Glutamatergic neuron (in vitro differentiated cells): ENCODE measurements around the gene ABCD1. TPM values are rescaled to one million over a fixed set of nuclear protein-coding genes. Genes with fewer than 3 reads are reported as not detected.

ENCODE experiments used
- DNase-seq: peaks from one replicate; pipeline ENCODE4 v3.0.0; 2022
- H3K27ac Mint-ChIP-seq: one replicate; pipeline ENCODE4 v1.8.0; 2020; ENCODE audit warnings: mild to moderate bottlenecking, mixed read lengths, inconsistent platforms; ENCODE audit not compliant: unreplicated experiment
- H3K27me3 Mint-ChIP-seq: one replicate; pipeline ENCODE4 v1.8.0; 2020; ENCODE audit warnings: mild to moderate bottlenecking, moderate library complexity, mixed read lengths, inconsistent platforms; ENCODE audit not compliant: unreplicated experiment
- H3K36me3 Mint-ChIP-seq: one replicate; pipeline ENCODE4 v1.8.0; 2020; ENCODE audit warnings: mild to moderate bottlenecking, mixed read lengths, inconsistent platforms; ENCODE audit not compliant: unreplicated experiment
- H3K4me1 Mint-ChIP-seq: one replicate; pipeline ENCODE4 v1.8.0; 2020; ENCODE audit warnings: mild to moderate bottlenecking, low read depth, mixed read lengths, inconsistent platforms; ENCODE audit not compliant: unreplicated experiment
- H3K4me3 Mint-ChIP-seq: one replicate; pipeline ENCODE4 v1.8.0; 2020; ENCODE audit warnings: mild to moderate bottlenecking, mixed read lengths, inconsistent platforms; ENCODE audit not compliant: unreplicated experiment
- H3K9me3 Mint-ChIP-seq: one replicate; pipeline ENCODE4 v1.8.0; 2020; ENCODE audit warnings: mild to moderate bottlenecking, moderate library complexity, mixed read lengths, inconsistent platforms; ENCODE audit not compliant: unreplicated experiment
- CTCF ChIP-seq: fragments of 200-600 bp; sonication (generic); IDR thresholded peaks from one replicate; pipeline ENCODE4 v1.5.0; 2021; ENCODE audit not compliant: partially characterized antibody, unreplicated experiment
- total RNA-seq: library from RNA; stranded (reverse); fragmentation: NEBNext Ultra II Directional; extraction: Animal tissue kit (Norgen Biotek cat#: 25700); gene quantifications from one replicate; pipeline ENCODE4 v1.2.1, GENCODE V29; 2021; ENCODE audit not compliant: unreplicated experiment

The ABCD1 gene
- total RNA-seq, 1 donor from 2014 or later, result 13.5 TPM

GRCh38 chrX:153780678-153781427 is 56.2 kb downstream of the ABCD1 start, which contains the start of gene SRPK3:
TSS of gene SRPK3 (plus strand) at chrX:153781041. CDS start at chrX:153781087, 46 bp downstream.
- TF ChIP-seq CTCF, result no peak
- DNase-seq, result no peak
- Mint-ChIP-seq H3K9me3 (no peaks in the 10 kb centered on the region), H3K4me1 (no peaks in the 10 kb centered on the region), H3K4me3 (no peak within 1 kb of the TSS), H3K36me3 (no peaks in the 10 kb centered on the region), H3K27me3 (no peaks in the 10 kb centered on the region), H3K27ac (peak within 1 kb of the TSS; percentile 18)

DNA sequence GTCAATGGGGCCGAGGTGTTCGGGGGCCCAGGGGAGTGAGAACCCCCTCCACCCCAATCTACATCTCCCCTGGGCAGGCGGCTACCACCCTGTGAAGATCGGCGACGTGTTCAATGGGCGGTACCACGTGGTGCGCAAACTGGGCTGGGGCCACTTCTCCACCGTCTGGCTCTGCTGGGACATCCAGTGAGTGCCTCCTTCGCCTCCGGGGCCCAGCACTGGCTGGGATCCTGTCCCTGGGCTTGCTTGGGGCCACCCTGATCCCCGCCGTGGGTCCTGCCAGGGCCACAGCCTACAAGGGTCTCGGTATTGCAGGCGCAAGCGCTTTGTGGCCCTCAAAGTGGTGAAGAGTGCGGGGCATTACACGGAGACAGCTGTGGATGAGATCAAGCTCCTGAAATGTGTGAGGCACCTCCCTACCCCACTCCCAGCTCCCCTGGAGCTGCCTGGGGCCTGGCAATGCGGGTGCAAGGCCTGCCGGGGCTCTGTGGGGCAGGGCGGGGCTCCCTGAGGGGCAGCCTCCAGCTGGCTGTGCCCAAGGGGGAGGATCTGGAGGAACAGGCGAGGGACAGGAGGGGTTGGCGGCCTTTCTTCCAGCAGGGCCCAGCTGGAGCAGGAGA is 56.9 kb downstream of the ABCD1 start:
- H3K4me3 Mint-ChIP-seq, result no peak overlapping the region
- no peak for TF ChIP-seq CTCF
- no peaks in the 10 kb centered on the region for H3K36me3 Mint-ChIP-seq
- no peaks in the 10 kb centered on the region for H3K4me1 Mint-ChIP-seq
- DNase-seq, result no peak
- H3K27ac Mint-ChIP-seq, result no peak overlapping the region
- H3K9me3 Mint-ChIP-seq, result peaks cover 1% of the 10 kb centered on the region
- H3K27me3 Mint-ChIP-seq, result no peaks in the 10 kb centered on the region

- Mint-ChIP-seq H3K36me3 (no peaks in the 10 kb centered on the region), H3K4me3 (no peak overlapping the region), H3K9me3 (peaks cover 1% of the 10 kb centered on the region), H3K27ac (no peak overlapping the region), H3K27me3 (no peaks in the 10 kb centered on the region), H3K4me1 (no peaks in the 10 kb centered on the region)
- TF ChIP-seq CTCF, result no peak
- no peak for DNase-seq
Observed at GRCh38 chrX:153782313-153782712, 57.7 kb downstream of the ABCD1 start.

DNA sequence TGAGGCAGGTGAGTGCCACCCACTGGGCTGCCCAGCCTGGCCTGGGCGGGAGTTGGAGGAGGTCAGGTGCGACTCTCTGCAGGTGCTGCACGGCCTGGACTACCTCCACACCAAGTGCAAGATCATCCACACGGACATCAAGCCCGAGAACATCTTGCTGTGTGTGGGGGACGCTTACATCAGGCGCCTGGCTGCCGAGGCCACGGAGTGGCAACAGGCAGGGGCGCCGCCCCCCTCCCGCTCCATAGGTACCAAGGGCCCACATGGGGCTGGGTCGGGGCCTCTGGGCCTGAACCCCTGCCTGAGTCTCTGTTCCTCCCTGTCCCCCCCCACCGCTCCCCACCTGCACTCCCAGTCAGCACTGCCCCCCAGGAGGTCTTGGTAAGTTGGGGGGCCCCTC is 58.2 kb downstream of the ABCD1 start:
- Mint-ChIP-seq H3K9me3 (peaks cover 1% of the 10 kb centered on the region), H3K36me3 (no peaks in the 10 kb centered on the region), H3K4me1 (no peaks in the 10 kb centered on the region), H3K4me3 (no peak overlapping the region), H3K27ac (no peak overlapping the region), H3K27me3 (no peaks in the 10 kb centered on the region)
- no peak for TF ChIP-seq CTCF
- no peak for DNase-seq

DNA sequence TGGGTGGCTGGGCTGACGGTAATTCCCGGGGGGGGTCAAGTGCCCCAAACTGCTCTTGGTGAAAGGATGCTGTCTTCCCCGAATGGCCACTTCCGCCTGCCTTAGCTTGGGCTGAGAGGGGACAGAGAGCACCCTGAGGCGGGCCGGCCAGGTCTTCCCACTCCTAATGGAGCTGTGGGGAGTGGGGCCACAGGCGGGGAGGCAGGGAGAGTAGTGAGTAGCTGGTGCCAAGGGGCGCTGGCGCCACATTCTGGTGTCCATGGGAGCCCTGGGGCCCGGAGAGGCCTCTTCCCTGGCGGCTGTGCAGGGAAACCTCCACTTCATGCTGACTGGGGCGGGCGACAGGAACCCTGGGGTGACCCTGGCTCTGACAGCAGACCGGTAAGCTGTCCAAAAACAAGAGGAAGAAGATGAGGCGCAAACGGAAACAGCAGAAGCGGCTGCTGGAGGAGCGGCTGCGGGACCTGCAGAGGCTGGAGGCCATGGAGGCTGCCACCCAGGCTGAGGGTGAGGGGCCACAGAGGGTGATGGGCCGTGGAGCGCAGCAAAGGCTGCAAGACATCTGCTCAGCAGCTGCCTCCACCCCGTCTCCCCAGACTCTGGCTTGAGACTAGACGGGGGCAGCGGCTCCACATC is 58.8 kb downstream of the ABCD1 start:
- Mint-ChIP-seq H3K27me3 (no peaks in the 10 kb centered on the region), H3K4me3 (no peak overlapping the region), H3K4me1 (no peaks in the 10 kb centered on the region), H3K36me3 (no peaks in the 10 kb centered on the region), H3K9me3 (peaks cover 1% of the 10 kb centered on the region), H3K27ac (peak overlapping the region; percentile 43)
- no peak for DNase-seq
- no peak for TF ChIP-seq CTCF
